DOHH2 (cell line): ENCODE measurements around the gene VPS33B.

Experiments used
- H3F3A ChIP-seq: fragments of 200-600 bp; sonication (generic), shearing (Covaris generic); 2 replicates; pipeline ENCODE4 v1.6.0; 2016; ENCODE audit warnings: antibody characterized with exemption, mild to moderate bottlenecking; ENCODE audit not compliant: control insufficient read depth, insufficient read depth
- H3K27ac ChIP-seq: fragments of 200-600 bp; sonication (generic); 2 replicates; pipeline ENCODE4 v1.5.1; 2014; ENCODE audit warnings: low read depth, mild to moderate bottlenecking, low read length, moderate library complexity
- H3K27me3 ChIP-seq: fragments of 200-600 bp; sonication (generic); 2 replicates; pipeline ENCODE4 v1.6.1; 2014; ENCODE audit warnings: mild to moderate bottlenecking, low read length, mixed read lengths; ENCODE audit not compliant: control insufficient read depth
- H3K36me3 ChIP-seq: fragments of 200-600 bp; sonication (generic); 2 replicates; pipeline ENCODE4 v1.6.1; 2014; ENCODE audit warnings: mild to moderate bottlenecking, low read length, moderate library complexity, mixed read lengths; ENCODE audit not compliant: control insufficient read depth
- H3K4me1 ChIP-seq: fragments of 200-600 bp; sonication (generic); 2 replicates; pipeline ENCODE4 v1.6.1; 2014; ENCODE audit warnings: mild to moderate bottlenecking, low read length, mixed read lengths; ENCODE audit not compliant: control insufficient read depth
- H3K4me2 ChIP-seq: fragments of 200-600 bp; sonication (generic); 2 replicates; pipeline ENCODE4 v1.6.0; 2014; ENCODE audit warnings: mild to moderate bottlenecking, low read length, moderate library complexity
- H3K4me3 ChIP-seq: fragments of 200-600 bp; sonication (generic); 2 replicates; pipeline ENCODE4 v1.5.1; 2014; ENCODE audit warnings: mild to moderate bottlenecking, low read length, mixed read lengths
- H3K79me2 ChIP-seq: fragments of 200-600 bp; sonication (generic); 2 replicates; pipeline ENCODE4 v1.6.1; 2014; ENCODE audit warnings: mild to moderate bottlenecking, low read length, mixed read lengths; ENCODE audit not compliant: control insufficient read depth
- H3K9me2 ChIP-seq: fragments of 200-600 bp; sonication (generic); replicated peaks from 2 replicates; pipeline ENCODE4 v1.6.1; 2014; ENCODE audit warnings: mild to moderate bottlenecking, low read length, mixed read lengths; ENCODE audit not compliant: control insufficient read depth
- H3K9me3 ChIP-seq: fragments of 200-600 bp; sonication (generic); 2 replicates; pipeline ENCODE4 v1.6.1; 2014; ENCODE audit warnings: antibody characterized with exemption, low read length, mixed read lengths; ENCODE audit not compliant: control insufficient read depth, insufficient read depth
- H4K20me1 ChIP-seq: fragments of 200-600 bp; sonication (generic); 2 replicates; pipeline ENCODE4 v1.6.0; 2014; ENCODE audit warnings: low read depth, mild to moderate bottlenecking, antibody characterized with exemption, low read length, moderate library complexity; ENCODE audit not compliant: control insufficient read depth, insufficient read depth
- CTCF ChIP-seq: fragments of 200-600 bp; sonication (generic); IDR thresholded peaks from one replicate; pipeline ENCODE4 v1.5.1; 2014; ENCODE audit warnings: antibody characterized with exemption, mild to moderate bottlenecking, low read depth, low read length; ENCODE audit not compliant: poor library complexity, severe bottlenecking
- EZH2phosphoT487 ChIP-seq: fragments of 200-600 bp; sonication (generic); IDR thresholded peaks from 2 replicates; pipeline ENCODE4 v1.6.1; 2017; ENCODE audit warnings: borderline replicate concordance, mild to moderate bottlenecking, antibody characterized with exemption, low read length, moderate library complexity, mixed read lengths

The VPS33B gene

DNA sequence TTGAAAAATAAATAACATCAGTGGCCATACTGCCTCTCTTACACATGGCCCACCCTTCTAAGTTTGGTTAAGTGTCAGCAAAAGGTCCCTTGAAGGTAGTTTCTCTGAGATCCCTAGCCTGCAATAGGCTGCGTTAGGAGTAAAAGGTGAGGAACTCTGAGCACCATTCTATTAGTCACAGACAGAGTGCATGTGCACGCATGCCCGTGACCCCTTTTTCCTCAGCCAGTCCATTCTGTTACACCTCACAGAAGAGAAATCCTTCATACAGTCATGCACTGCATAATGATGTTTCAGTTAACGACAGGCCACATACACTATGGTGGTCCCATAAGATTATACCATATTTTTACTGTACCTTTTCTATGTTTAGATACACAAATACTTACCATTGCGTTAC lies 55.2 kb downstream of the VPS33B start:
- peaks cover 39% of the 10 kb centered on the region for H3F3A ChIP-seq
- no peak overlapping the region for H3K4me2 ChIP-seq

GRCh38 chr15:90966262-90966661 lies 56.1 kb downstream of the VPS33B start:
- TF ChIP-seq EZH2phosphoT487 (no peak), CTCF (no peak)
- Histone ChIP-seq H3F3A (peaks cover 41% of the 10 kb centered on the region), H3K4me2 (no peak overlapping the region), H3K4me1 (no peaks in the 10 kb centered on the region), H3K36me3 (peaks cover 92% of the 10 kb centered on the region), H3K27ac (no peak overlapping the region), H3K4me3 (no peak overlapping the region), H4K20me1 (peaks cover 7% of the 10 kb centered on the region; the same call in 1 of the 2 replicates), H3K9me3 (no peaks in the 10 kb centered on the region), H3K9me2 (no peaks in the 10 kb centered on the region), H3K27me3 (no peaks in the 10 kb centered on the region), H3K79me2 (peaks cover 24% of the 10 kb centered on the region)

More for the DNA sequence above, 55.2 kb downstream of the VPS33B start:
- peaks cover 7% of the 10 kb centered on the region; the same call in 1 of the 2 replicates for H4K20me1 ChIP-seq
- peaks cover 85% of the 10 kb centered on the region for H3K36me3 ChIP-seq
- H3K79me2 ChIP-seq, result peaks cover 22% of the 10 kb centered on the region
- no peak overlapping the region for H3K27ac ChIP-seq
- H3K9me2 ChIP-seq, result no peaks in the 10 kb centered on the region
- H3K4me1 ChIP-seq, result no peaks in the 10 kb centered on the region
- no peak overlapping the region for H3K4me3 ChIP-seq
- H3K27me3 ChIP-seq, result no peaks in the 10 kb centered on the region
- H3K9me3 ChIP-seq, result no peaks in the 10 kb centered on the region
- TF ChIP-seq EZH2phosphoT487, result no peak
- TF ChIP-seq CTCF, result no peak

DNA sequence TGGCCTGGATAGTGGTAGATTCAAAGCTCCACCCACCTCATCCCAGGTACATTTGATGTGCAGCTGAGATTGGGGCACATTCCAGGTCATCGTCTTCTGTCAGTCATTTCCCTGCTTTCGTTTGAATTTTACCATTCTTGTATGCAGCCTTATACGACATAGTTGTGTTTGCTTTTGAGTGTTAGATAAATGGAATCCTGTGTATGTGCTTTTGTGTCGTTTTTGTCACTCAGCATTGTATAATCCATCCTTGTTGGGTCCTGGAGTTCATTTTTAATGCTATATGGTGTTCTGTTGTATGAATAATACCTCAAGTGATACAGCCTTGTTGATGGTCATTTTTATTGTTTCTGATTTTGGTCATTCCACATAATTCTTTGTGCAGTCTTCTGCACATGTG lies 60.4 kb downstream of the VPS33B start:
- Histone ChIP-seq H3K36me3 (peaks cover 88% of the 10 kb centered on the region), H3K4me1 (peaks cover 3% of the 10 kb centered on the region), H3K79me2 (peaks cover 36% of the 10 kb centered on the region), H3K9me3 (no peaks in the 10 kb centered on the region), H3K4me2 (no peak overlapping the region), H3K27me3 (no peaks in the 10 kb centered on the region), H3F3A (peaks cover 30% of the 10 kb centered on the region), H3K9me2 (no peaks in the 10 kb centered on the region), H3K4me3 (no peak overlapping the region), H4K20me1 (peaks cover 7% of the 10 kb centered on the region; the same call in 1 of the 2 replicates), H3K27ac (no peak overlapping the region)
- TF ChIP-seq CTCF (no peak), EZH2phosphoT487 (no peak)
